Endodermal cell (in vitro differentiated cells): ENCODE results near the gene LBHD1. TPM values are rescaled to one million over a fixed set of nuclear protein-coding genes. Genes with fewer than 3 reads are reported as not detected.

Experiments
- DNase-seq: peaks from one replicate; pipeline ENCODE4 v3.0.0-alpha.2; 2017
- H3K27ac ChIP-seq: 2 replicates; pipeline ENCODE4 v1.5.1; 2013; ENCODE audit warnings: mild to moderate bottlenecking, low read depth, low read length, moderate library complexity
- H3K27me3 ChIP-seq: 2 replicates; pipeline ENCODE4 v1.6.1; 2013; ENCODE audit warnings: mild to moderate bottlenecking, low read length, moderate library complexity; ENCODE audit not compliant: insufficient read depth, control insufficient read depth, poor library complexity, severe bottlenecking
- H3K36me3 ChIP-seq: 2 replicates; pipeline ENCODE4 v1.7.0; 2013; ENCODE audit warnings: mild to moderate bottlenecking, low read length, moderate library complexity; ENCODE audit not compliant: control insufficient read depth, insufficient read depth
- H3K4me1 ChIP-seq: one replicate; pipeline ENCODE4 v1.7.0; 2013; ENCODE audit warnings: low read length; ENCODE audit not compliant: control insufficient read depth, insufficient read depth
- H3K4me3 ChIP-seq: 2 replicates; pipeline ENCODE4 v1.5.1; 2013; ENCODE audit warnings: mild to moderate bottlenecking, low read length, moderate library complexity
- H3K9ac ChIP-seq: 2 replicates; pipeline ENCODE4 v1.6.1; 2013; ENCODE audit warnings: mild to moderate bottlenecking, low read length, moderate library complexity; ENCODE audit not compliant: poor library complexity, severe bottlenecking; ENCODE audit errors: extremely low read depth
- H3K9me3 ChIP-seq: 2 replicates; pipeline ENCODE4 v1.6.1; 2013; ENCODE audit warnings: mild to moderate bottlenecking, low read length, moderate library complexity; ENCODE audit not compliant: control insufficient read depth
- H3K27ac Mint-ChIP-seq: 2 replicates; pipeline ENCODE4 v1.8.0; 2020; ENCODE audit warnings: mixed read lengths
- H3K27me3 Mint-ChIP-seq: 2 replicates; pipeline ENCODE4 v1.8.0; 2021; ENCODE audit warnings: mild to moderate bottlenecking, mixed read lengths; ENCODE audit not compliant: insufficient read depth
- H3K36me3 Mint-ChIP-seq: 2 replicates; pipeline ENCODE4 v1.8.0; 2020; ENCODE audit warnings: low read depth, mixed read lengths
- H3K4me1 Mint-ChIP-seq: 2 replicates; pipeline ENCODE4 v1.8.0; 2020; ENCODE audit warnings: mixed read lengths
- H3K4me3 Mint-ChIP-seq: 2 replicates; pipeline ENCODE4 v1.8.0; 2020; ENCODE audit warnings: mild to moderate bottlenecking, moderate library complexity, mixed read lengths
- H3K9me3 Mint-ChIP-seq: 2 replicates; pipeline ENCODE4 v1.8.0; 2020; ENCODE audit warnings: mild to moderate bottlenecking, mixed read lengths
- WGBS, 2 experiments: methylation state at CpG; one replicate each; pipeline versions ENCODE4 v1.1.5 to v1.1.7; 2013; ENCODE audit warnings: missing lambda C conversion rate in 2 of 2, mixed read lengths in 1 of 2; ENCODE audit not compliant: insufficient coverage in 1 of 2, insufficient read length in 1 of 2; 5-methylcytosine and 5-hydroxymethylcytosine counted together
- total RNA-seq, 2 donors: library from RNA; stranded (reverse); fragmentation: NEBNext Ultra II Directional in 1 of 2; extraction: Animal tissue kit (Norgen Biotek cat#: 25700) in 1 of 2; gene quantifications; 2 replicates in 1 of 2; 3 replicates in 1 of 2; pipeline ENCODE4 v1.2.1, GENCODE V29; 2021
- TF ChIP-seq, protein P1 (sequence below): fragments of 200-600 bp; sonication (generic); conservative IDR thresholded peaks from 2 replicates; pipeline ENCODE4 v1.5.0; 2021; ENCODE audit warnings: antibody characterized with exemption, mild to moderate bottlenecking

The LBHD1 gene
- total RNA-seq, 2 donors from 2014 or later: 7.5 to 14.1 TPM

DNA sequence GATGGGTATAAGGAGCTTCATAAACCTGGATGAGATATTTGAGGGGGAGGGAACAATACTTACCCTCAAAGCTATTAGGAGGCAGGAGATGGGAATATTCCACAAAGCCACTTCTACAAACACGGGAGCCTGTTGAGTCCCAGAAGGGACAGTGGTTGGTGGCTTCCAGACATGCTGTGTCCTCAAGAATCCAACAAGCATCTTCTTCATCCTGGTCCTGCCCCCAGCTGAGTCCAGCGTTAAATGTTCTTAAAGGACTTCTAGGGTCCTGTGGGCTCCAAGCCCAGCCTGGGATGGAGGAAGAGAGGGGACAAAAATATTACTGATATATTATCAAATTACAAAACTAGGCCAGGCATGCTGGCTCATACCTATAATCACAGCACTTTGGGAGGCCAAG is 4.6 kb downstream of the LBHD1 start:
- no peak overlapping the region for H3K27ac ChIP-seq

DNA sequence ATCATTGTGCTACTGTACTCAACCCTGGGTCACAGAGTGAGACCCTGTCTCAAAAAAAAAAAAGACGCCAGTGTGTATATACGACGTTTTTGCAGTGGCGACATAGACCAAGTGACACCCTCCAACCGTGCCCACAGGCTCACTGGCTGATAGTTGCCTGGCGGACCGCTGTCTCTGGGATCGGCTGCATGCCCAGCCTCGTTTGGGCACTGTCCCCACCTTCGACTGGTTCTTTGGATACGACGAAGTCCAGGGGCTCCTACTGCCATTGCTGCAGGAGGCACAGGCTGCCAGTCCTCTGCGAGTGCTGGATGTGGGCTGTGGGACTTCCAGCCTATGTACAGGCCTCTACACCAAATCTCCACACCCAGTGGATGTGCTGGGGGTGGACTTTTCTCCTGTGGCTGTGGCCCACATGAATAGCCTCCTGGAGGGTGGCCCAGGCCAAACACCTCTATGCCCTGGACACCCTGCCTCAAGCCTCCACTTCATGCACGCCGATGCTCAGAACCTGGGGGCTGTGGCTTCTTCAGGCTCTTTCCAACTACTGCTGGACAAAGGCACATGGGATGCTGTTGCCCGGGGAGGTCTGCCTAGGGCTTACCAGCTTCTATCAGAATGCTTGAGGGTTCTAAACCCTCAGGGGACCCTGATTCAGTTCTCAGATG is 5.7 kb downstream of the LBHD1 start:
- 50 to 66% methylated on average over 14 to 16 of the region's 16 CpGs for WGBS, 2 experiments
- H3K9ac ChIP-seq: peak overlapping the region; percentile 91
- peak overlapping the region; percentile 91 for H3K4me3 ChIP-seq
- peaks cover 25% of the 10 kb centered on the region for H3K36me3 ChIP-seq
- H3K27me3 ChIP-seq: no peaks in the 10 kb centered on the region
- H3K9me3 ChIP-seq: no peaks in the 10 kb centered on the region
- Mint-ChIP-seq H3K4me3 (peak overlapping the region; percentile 98), H3K9me3 (no peaks in the 10 kb centered on the region), H3K36me3 (peaks cover 29% of the 10 kb centered on the region), H3K27ac (peak overlapping the region; percentile 97), H3K27me3 (no peaks in the 10 kb centered on the region), H3K4me1 (peaks cover 20% of the 10 kb centered on the region)
- H3K4me1 ChIP-seq: no peaks in the 10 kb centered on the region
- DNase-seq: peak; percentile 57
- no peak overlapping the region for H3K27ac ChIP-seq
- TF ChIP-seq, protein P1, sequence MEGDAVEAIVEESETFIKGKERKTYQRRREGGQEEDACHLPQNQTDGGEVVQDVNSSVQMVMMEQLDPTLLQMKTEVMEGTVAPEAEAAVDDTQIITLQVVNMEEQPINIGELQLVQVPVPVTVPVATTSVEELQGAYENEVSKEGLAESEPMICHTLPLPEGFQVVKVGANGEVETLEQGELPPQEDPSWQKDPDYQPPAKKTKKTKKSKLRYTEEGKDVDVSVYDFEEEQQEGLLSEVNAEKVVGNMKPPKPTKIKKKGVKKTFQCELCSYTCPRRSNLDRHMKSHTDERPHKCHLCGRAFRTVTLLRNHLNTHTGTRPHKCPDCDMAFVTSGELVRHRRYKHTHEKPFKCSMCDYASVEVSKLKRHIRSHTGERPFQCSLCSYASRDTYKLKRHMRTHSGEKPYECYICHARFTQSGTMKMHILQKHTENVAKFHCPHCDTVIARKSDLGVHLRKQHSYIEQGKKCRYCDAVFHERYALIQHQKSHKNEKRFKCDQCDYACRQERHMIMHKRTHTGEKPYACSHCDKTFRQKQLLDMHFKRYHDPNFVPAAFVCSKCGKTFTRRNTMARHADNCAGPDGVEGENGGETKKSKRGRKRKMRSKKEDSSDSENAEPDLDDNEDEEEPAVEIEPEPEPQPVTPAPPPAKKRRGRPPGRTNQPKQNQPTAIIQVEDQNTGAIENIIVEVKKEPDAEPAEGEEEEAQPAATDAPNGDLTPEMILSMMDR: no peak

More for the DNA sequence above, 4.6 kb downstream of the LBHD1 start:
- Histone ChIP-seq H3K27me3 (no peaks in the 10 kb centered on the region), H3K4me3 (peak overlapping the region; percentile 91), H3K9me3 (no peaks in the 10 kb centered on the region), H3K9ac (no peak overlapping the region), H3K36me3 (peaks cover 21% of the 10 kb centered on the region), H3K4me1 (no peaks in the 10 kb centered on the region)
- 97 to 100% methylated on average over 1 to 2 of the region's 2 CpGs for WGBS, 2 experiments
- DNase-seq: no peak
- Mint-ChIP-seq H3K9me3 (no peaks in the 10 kb centered on the region), H3K27ac (peak overlapping the region; percentile 97), H3K4me3 (peak overlapping the region; percentile 98), H3K4me1 (peaks cover 20% of the 10 kb centered on the region), H3K27me3 (no peaks in the 10 kb centered on the region), H3K36me3 (peaks cover 25% of the 10 kb centered on the region)
- TF ChIP-seq, protein P1: no peak

DNA sequence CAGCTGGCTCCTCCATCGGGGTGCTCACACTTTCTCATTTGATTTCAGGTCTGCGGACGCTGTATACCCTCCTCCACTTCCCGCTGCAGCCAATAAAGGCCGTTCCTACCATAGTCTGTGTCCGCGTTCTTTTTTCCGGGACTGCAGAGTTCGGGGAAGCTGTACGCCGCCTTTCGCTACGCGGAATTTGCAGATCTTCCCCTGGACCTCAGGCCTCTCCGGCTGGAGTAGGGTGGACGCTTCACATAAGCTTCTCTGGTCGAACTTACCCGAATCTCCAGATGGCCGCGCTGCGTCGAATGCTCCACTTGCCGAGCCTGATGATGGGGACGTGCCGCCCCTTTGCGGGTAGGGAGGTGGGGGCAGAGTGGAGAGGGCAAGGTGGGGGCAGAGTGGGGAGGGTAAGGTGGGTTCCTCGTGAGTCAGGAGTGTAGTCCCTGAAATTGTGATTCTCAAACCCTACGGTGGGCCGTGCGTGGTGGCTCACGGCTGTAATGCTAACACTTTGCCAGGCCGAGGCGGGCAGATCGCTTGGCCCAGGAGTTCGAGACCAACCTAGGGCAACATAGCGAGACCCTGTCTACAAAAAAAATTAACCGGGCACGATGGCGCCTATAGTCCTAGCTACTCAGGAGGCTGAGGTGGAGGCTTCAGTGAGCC is 6.3 kb downstream of the LBHD1 start:
- Mint-ChIP-seq H3K36me3 (peaks cover 31% of the 10 kb centered on the region), H3K4me3 (peak overlapping the region; percentile 98)

More for the DNA sequence above, 6.3 kb downstream of the LBHD1 start:
- no peaks in the 10 kb centered on the region for H3K9me3 Mint-ChIP-seq
- Histone ChIP-seq H3K4me1 (no peaks in the 10 kb centered on the region), H3K36me3 (peaks cover 25% of the 10 kb centered on the region), H3K9ac (peak overlapping the region; percentile 91), H3K27me3 (no peaks in the 10 kb centered on the region), H3K27ac (peak overlapping the region; percentile 61), H3K9me3 (no peaks in the 10 kb centered on the region), H3K4me3 (peak overlapping the region; percentile 91)
- peak; percentile 60 for DNase-seq
- WGBS, 2 experiments: 4 to 5% methylated on average over 25 to 39 of the region's 39 CpGs
- peak overlapping the region; percentile 97 for H3K27ac Mint-ChIP-seq
- TF ChIP-seq, protein P1: no peak
- H3K4me1 Mint-ChIP-seq: peaks cover 20% of the 10 kb centered on the region
- no peaks in the 10 kb centered on the region for H3K27me3 Mint-ChIP-seq
